Measurements from ENCODE around the gene DDN.

DDN gene

DNA sequence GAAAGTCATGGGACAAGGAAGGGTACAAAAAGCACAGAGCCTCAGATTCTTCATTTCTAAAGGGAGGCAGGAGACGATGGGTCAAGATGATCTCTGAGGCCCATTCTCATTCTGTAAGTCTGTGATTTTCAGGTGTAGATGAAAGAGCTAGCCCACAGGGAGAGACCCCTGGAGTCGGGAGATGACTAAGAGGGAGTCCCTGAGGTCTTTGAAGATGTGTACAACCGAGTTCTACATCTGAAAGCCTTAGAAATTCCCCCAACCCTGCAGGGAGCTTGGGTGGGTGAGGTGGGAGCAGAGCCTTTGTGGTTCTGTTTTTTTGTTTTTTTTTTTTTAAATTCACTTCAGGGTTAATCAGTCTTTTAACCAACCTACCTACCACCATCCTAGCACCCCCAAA lies 30.7 kb downstream of the DDN start:
- POLR2A ChIA-PET, result interaction anchor here (0.6 to 0.7 kb wide), 2 partner anchors 11 to 24 kb away, joined by 3 to 7 read pairs; partner anchors contain the start of gene ARF3
- DNase-seq (ENCODE audit: extremely low spot score), result peak; percentile 67
- TF ChIP-seq, protein P1, sequence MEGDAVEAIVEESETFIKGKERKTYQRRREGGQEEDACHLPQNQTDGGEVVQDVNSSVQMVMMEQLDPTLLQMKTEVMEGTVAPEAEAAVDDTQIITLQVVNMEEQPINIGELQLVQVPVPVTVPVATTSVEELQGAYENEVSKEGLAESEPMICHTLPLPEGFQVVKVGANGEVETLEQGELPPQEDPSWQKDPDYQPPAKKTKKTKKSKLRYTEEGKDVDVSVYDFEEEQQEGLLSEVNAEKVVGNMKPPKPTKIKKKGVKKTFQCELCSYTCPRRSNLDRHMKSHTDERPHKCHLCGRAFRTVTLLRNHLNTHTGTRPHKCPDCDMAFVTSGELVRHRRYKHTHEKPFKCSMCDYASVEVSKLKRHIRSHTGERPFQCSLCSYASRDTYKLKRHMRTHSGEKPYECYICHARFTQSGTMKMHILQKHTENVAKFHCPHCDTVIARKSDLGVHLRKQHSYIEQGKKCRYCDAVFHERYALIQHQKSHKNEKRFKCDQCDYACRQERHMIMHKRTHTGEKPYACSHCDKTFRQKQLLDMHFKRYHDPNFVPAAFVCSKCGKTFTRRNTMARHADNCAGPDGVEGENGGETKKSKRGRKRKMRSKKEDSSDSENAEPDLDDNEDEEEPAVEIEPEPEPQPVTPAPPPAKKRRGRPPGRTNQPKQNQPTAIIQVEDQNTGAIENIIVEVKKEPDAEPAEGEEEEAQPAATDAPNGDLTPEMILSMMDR (IDR thresholded peaks at IDR 0.05; ENCODE audit: control extremely low read depth, extremely low read depth, low read depth, missing control alignments), result no peak
- CTCF ChIA-PET, result interaction anchor here (0.7 to 15.6 kb wide), 11 partner anchors 8 to 172 kb away, joined by 3 to 264 read pairs (median 5); partner anchors contain the start of genes ARF3, DDN, DDX23 and RND1

DNA sequence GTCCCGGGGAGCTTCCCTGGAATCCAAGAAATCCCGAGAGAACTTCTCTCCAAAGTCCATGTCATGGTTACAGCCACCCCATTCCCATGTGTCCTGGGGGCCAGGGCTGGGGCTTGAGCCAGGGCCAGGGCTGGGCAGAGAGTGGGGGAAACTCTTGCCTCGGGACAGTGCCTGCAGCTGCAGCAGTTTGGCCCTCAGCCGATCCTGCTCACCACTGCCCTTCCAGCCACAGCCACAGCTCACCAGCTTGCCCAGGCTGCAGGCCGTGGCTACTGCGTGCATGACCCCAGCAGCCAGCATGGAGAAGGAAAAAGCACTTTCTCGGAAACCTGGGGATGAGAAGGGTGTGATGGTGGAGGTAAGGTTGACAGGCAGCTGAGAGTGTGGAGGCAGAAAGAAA lies 31.2 kb downstream of the DDN start:
- POLR2A ChIA-PET, result interaction anchor here (0.7 kb wide), 1 partner anchor 11 kb away, joined by 3 read pairs; the partner anchor contains the start of gene ARF3
- no peak for DNase-seq (ENCODE audit: extremely low spot score)
- CTCF ChIA-PET, result interaction anchor here (0.8 to 15.6 kb wide), 8 partner anchors 11 to 115 kb away, joined by 3 to 264 read pairs (median 10); partner anchors contain the start of genes ARF3, DDN, DDX23 and FKBP11
- TF ChIP-seq, protein P1 (IDR thresholded peaks at IDR 0.05; ENCODE audit: control extremely low read depth, extremely low read depth, low read depth, missing control alignments), result no peak

DNA sequence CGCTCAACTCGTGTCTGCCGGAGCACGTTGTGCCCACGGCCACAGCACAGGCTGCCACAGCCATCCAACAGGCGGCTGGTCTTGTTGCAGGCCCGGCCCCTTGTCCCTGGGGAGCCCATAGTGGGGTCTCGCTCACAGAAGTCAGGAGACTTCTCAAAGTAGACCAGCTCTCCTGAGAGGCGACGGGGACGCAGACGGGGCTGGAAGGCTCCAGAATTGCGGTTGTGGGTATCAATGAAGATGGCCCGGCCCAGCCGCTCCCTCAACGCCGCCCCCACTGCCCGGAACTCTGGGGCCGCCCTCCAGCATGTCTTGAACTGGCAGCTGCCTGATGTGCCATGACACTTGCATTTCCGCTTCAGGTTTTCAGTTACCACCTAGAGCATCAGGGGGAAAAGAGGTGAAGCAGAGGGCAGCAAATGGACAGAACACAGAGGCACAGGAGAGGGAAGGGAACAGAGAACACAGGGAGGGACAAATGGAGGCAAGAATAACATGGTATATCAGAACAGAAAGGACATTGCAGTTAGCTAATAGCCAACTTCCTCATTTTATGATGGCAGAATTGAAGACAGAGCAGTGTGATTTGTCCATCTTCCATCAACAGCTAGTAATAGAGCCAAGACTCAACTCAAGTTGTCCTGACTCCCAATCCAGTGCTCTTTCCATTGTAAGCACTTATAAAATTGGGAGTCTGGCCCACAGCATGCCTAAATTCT lies 32.8 kb downstream of the DDN start:
- POLR2A ChIA-PET, result no interaction called here
- DNase-seq (ENCODE audit: extremely low spot score), result peak; percentile 49
- TF ChIP-seq, protein P1 (IDR thresholded peaks at IDR 0.05; ENCODE audit: control extremely low read depth, extremely low read depth, low read depth, missing control alignments), result no peak
- CTCF ChIA-PET, result interaction anchor here (0.9 to 15.6 kb wide), 7 partner anchors 9 to 123 kb away, joined by 3 to 264 read pairs (median 4); partner anchors contain the start of genes ARF3, DDN, DDX23 and FKBP11

- TF ChIP-seq, protein P1 (IDR thresholded peaks at IDR 0.05; ENCODE audit: control extremely low read depth, extremely low read depth, low read depth, missing control alignments), result no peak
- ChIA-PET CTCF (interaction anchor here (1.2 to 15.6 kb wide), 4 partner anchors 8 to 32 kb away, joined by 3 to 264 read pairs (median 60); partner anchors contain the start of genes ARF3, DDN and WNT1), POLR2A (no interaction called here)
- DNase-seq (ENCODE audit: extremely low spot score), result no peak
Observed at GRCh38 chr12:48965298-48965838, 33.8 kb downstream of the DDN start.

- no peak for DNase-seq (ENCODE audit: extremely low spot score)
- TF ChIP-seq, protein P1 (IDR thresholded peaks at IDR 0.05; ENCODE audit: control extremely low read depth, extremely low read depth, low read depth, missing control alignments), result no peak
- ChIA-PET POLR2A (no interaction called here), CTCF (interaction anchor here (1.2 to 15.6 kb wide), 2 partner anchors 21 to 38 kb away, joined by 3 to 264 read pairs; partner anchors contain the start of gene WNT1)
Observed at GRCh38 chr12:48961801-48962200, 37.4 kb downstream of the DDN start.

- ChIA-PET CTCF (interaction anchor here (1.2 to 15.6 kb wide), 2 partner anchors 21 to 37 kb away, joined by 3 to 264 read pairs; partner anchors contain the start of gene WNT1), POLR2A (no interaction called here)
- TF ChIP-seq, protein P1 (IDR thresholded peaks at IDR 0.05; ENCODE audit: control extremely low read depth, extremely low read depth, low read depth, missing control alignments), result no peak
- no peak for DNase-seq (ENCODE audit: extremely low spot score)
Observed at GRCh38 chr12:48961331-48961730, 37.8 kb downstream of the DDN start.
